Smooth muscle cell (in vitro differentiated cells): Measurements from ENCODE around the gene SMAD5. TPM values are rescaled to one million over a fixed set of nuclear protein-coding genes. Genes with fewer than 3 reads are reported as not detected.

Source experiments
- DNase-seq: peaks from one replicate; lab custom pipeline; 2025; ENCODE audit not compliant: unreplicated experiment; lab: John Stamatoyannopoulos, UW
- H2AFZ ChIP-seq: fragments of 200-600 bp; sonication (generic); 2 replicates; pipeline ENCODE4 v1.6.0; 2016; ENCODE audit warnings: antibody characterized with exemption, low read depth, mild to moderate bottlenecking
- H3F3A ChIP-seq: fragments of 200-600 bp; sonication (generic); 2 replicates; pipeline ENCODE4 v1.6.0; 2017; ENCODE audit warnings: antibody characterized with exemption, low read depth
- H3K27ac ChIP-seq: fragments of 200-600 bp; sonication (generic); 2 replicates; pipeline ENCODE4 v1.5.1; 2016; ENCODE audit warnings: low read depth, mild to moderate bottlenecking
- H3K27me3 ChIP-seq: fragments of 200-600 bp; sonication (generic); 2 replicates; pipeline ENCODE4 v1.6.1; 2016; ENCODE audit warnings: low read depth, mild to moderate bottlenecking
- H3K36me3 ChIP-seq: fragments of 200-600 bp; sonication (generic); 2 replicates; pipeline ENCODE4 v1.5.1; 2016; ENCODE audit warnings: low read depth
- H3K4me1 ChIP-seq: fragments of 200-600 bp; sonication (generic); 2 replicates; pipeline ENCODE4 v1.5.1; 2016; ENCODE audit warnings: low read depth
- H3K4me2 ChIP-seq: fragments of 200-600 bp; sonication (generic); 2 replicates; pipeline ENCODE4 v1.6.0; 2016; ENCODE audit warnings: mild to moderate bottlenecking
- H3K4me3 ChIP-seq: fragments of 200-600 bp; sonication (generic); 2 replicates; pipeline ENCODE4 v1.5.1; 2016; ENCODE audit warnings: mild to moderate bottlenecking
- H3K79me2 ChIP-seq: fragments of 200-600 bp; sonication (generic); 2 replicates; pipeline ENCODE4 v1.6.0; 2016; ENCODE audit warnings: low read depth, mild to moderate bottlenecking
- H3K9ac ChIP-seq: fragments of 200-600 bp; sonication (generic); 2 replicates; pipeline ENCODE4 v1.6.0; 2016; ENCODE audit warnings: low read depth
- H3K9me3 ChIP-seq: fragments of 200-600 bp; sonication (generic); replicated peaks from 2 replicates; pipeline ENCODE4 v1.5.1; 2016; ENCODE audit warnings: low read depth
- H4K20me1 ChIP-seq: fragments of 200-600 bp; sonication (generic); 2 replicates; pipeline ENCODE4 v1.6.0; 2016; ENCODE audit warnings: low read depth
- CTCF ChIP-seq: fragments of 200-600 bp; sonication (generic); IDR thresholded peaks from 2 replicates; pipeline ENCODE4 v1.5.1; 2017; ENCODE audit warnings: borderline replicate concordance, mild to moderate bottlenecking, antibody characterized with exemption; ENCODE audit not compliant: insufficient read depth, poor library complexity, severe bottlenecking
- WGBS: methylation state at CpG from one replicate; pipeline ENCODE4 v1.1.7; 2016; ENCODE audit warnings: low lambda C conversion rate; 5-methylcytosine and 5-hydroxymethylcytosine counted together
- polyA plus RNA-seq: library from polyadenylated mRNA; unstranded; fragments of >200 nt; fragmentation: Nextera tagmentation; extraction: Ambion mirVana; gene quantifications from 2 replicates; pipeline ENCODE4 v1.2.1, GENCODE V29; 2016
- total RNA-seq: library from RNA; depleted of rRNA; stranded (reverse); fragments of >200 nt; gene quantifications from 2 replicates; pipeline ENCODE4 v1.2.3, GENCODE V29; 2014

SMAD5 gene
- total and polyA plus RNA-seq, 2 experiments from 2014 or later, result 28.5 to 61.7 TPM

- TF ChIP-seq CTCF, result no peak
- Histone ChIP-seq H3K9ac (no peak overlapping the region), H3K4me3 (no peak overlapping the region), H4K20me1 (no peaks in the 10 kb centered on the region), H2AFZ (no peak overlapping the region), H3K9me3 (no peaks in the 10 kb centered on the region), H3F3A (no peaks in the 10 kb centered on the region), H3K27me3 (peaks cover 35% of the 10 kb centered on the region), H3K79me2 (no peaks in the 10 kb centered on the region), H3K36me3 (no peaks in the 10 kb centered on the region), H3K27ac (no peak overlapping the region), H3K4me2 (no peak overlapping the region), H3K4me1 (no peaks in the 10 kb centered on the region)
- WGBS, result 97% methylated on average over 1 of the region's 1 CpG
- DNase-seq, result no peak
These were observed 30.8 kb upstream of the SMAD5 start for GRCh38 chr5:136101884-136102283.

DNA sequence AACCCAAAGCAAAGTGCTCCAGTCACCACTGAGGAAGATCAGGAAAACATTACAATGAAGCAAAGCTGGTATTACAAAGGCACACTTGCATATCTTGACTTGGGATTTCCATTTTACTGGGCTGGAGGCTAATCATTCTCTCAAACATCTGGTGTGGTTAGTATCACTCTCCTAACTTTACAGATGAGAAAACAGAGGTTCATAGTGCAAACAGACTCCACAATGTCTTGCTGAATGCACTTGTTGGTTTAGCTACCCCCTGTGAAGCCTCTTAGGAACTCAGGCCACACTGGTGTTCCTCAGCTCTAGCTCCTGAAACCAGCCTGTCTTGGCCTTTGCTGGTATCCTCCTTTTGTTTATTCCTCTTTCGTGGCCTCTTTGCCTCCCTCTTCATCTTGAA is 29.5 kb upstream of the SMAD5 start:
- Histone ChIP-seq H3K9me3 (no peaks in the 10 kb centered on the region), H3K4me2 (no peak overlapping the region), H2AFZ (no peak overlapping the region), H3K27me3 (peaks cover 23% of the 10 kb centered on the region), H3K9ac (no peak overlapping the region), H3K4me1 (no peaks in the 10 kb centered on the region), H3K4me3 (no peak overlapping the region), H4K20me1 (no peaks in the 10 kb centered on the region), H3K79me2 (no peaks in the 10 kb centered on the region), H3K27ac (no peak overlapping the region), H3F3A (no peaks in the 10 kb centered on the region), H3K36me3 (no peaks in the 10 kb centered on the region)
- WGBS, result 89% methylated on average over 1 of the region's 1 CpG
- no peak for TF ChIP-seq CTCF
- DNase-seq, result no peak

GRCh38 chr5:136104306-136104965 is 28.2 kb upstream of the SMAD5 start:
- no peak overlapping the region for H2AFZ ChIP-seq
- H4K20me1 ChIP-seq, result no peaks in the 10 kb centered on the region
- no peak overlapping the region for H3K4me2 ChIP-seq
- no peaks in the 10 kb centered on the region for H3F3A ChIP-seq
- no peaks in the 10 kb centered on the region for H3K9me3 ChIP-seq
- WGBS, result 74% methylated on average over 8 of the region's 8 CpGs
- H3K4me1 ChIP-seq, result no peaks in the 10 kb centered on the region
- no peak for DNase-seq
- no peak overlapping the region for H3K4me3 ChIP-seq
- H3K9ac ChIP-seq, result no peak overlapping the region
- H3K79me2 ChIP-seq, result no peaks in the 10 kb centered on the region
- no peak for TF ChIP-seq CTCF
- H3K36me3 ChIP-seq, result no peaks in the 10 kb centered on the region
- peaks cover 14% of the 10 kb centered on the region for H3K27me3 ChIP-seq
- no peak overlapping the region for H3K27ac ChIP-seq
